AG10803 (cell line): ENCODE data around the gene FBXO31.

Experiments
- DNase-seq: peaks from one replicate; pipeline ENCODE4 v3.0.0; 2010; ENCODE audit warnings: low read depth
- H3K4me3 ChIP-seq: 2 replicates; pipeline ENCODE4 v1.5.1; 2011; ENCODE audit warnings: mild to moderate bottlenecking, low read length, control low read depth
- TF ChIP-seq, protein P1 (sequence below): conservative IDR thresholded peaks from 2 replicates; pipeline ENCODE4 v1.5.1; 2011; ENCODE audit warnings: mild to moderate bottlenecking, low read length, control low read depth, inconsistent platforms

Gene FBXO31

DNA sequence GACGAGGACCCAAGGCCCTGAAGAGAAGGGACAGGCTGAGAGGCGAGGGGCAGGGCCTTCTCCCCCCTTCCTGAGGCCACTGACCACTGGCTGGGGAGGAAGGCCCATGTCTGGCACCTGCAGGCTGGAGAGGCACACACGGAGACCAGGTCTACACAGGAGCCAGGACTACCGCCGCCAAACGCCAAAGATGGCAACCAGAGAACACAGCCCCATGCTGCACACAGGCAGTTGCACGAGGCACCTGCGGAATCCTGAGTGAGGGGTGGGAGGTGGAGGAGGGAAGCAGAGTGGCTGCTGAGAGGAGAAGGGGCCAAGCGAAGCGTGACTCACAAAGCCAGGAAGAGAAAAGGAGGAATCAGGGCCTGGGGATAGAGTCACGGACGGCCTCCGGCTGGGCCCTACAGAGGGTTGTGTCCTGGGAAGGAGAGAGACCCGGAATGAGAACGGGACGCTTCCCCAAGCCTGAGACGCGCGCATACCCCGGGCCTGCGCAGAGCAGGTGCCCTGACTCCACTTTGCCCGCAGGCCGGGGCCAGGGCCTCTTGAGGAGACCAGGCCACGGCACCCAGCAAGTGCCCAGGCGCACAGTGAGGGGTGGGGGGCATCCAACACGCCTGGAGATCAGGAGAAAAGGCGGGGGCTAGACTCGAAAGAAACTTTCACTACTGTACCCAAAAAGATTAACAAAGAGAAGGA lies 37.7 kb downstream of the FBXO31 start:
- TF ChIP-seq, protein P1, sequence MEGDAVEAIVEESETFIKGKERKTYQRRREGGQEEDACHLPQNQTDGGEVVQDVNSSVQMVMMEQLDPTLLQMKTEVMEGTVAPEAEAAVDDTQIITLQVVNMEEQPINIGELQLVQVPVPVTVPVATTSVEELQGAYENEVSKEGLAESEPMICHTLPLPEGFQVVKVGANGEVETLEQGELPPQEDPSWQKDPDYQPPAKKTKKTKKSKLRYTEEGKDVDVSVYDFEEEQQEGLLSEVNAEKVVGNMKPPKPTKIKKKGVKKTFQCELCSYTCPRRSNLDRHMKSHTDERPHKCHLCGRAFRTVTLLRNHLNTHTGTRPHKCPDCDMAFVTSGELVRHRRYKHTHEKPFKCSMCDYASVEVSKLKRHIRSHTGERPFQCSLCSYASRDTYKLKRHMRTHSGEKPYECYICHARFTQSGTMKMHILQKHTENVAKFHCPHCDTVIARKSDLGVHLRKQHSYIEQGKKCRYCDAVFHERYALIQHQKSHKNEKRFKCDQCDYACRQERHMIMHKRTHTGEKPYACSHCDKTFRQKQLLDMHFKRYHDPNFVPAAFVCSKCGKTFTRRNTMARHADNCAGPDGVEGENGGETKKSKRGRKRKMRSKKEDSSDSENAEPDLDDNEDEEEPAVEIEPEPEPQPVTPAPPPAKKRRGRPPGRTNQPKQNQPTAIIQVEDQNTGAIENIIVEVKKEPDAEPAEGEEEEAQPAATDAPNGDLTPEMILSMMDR = no peak
- DNase-seq = no peak
- no peak overlapping the region for H3K4me3 ChIP-seq

DNA sequence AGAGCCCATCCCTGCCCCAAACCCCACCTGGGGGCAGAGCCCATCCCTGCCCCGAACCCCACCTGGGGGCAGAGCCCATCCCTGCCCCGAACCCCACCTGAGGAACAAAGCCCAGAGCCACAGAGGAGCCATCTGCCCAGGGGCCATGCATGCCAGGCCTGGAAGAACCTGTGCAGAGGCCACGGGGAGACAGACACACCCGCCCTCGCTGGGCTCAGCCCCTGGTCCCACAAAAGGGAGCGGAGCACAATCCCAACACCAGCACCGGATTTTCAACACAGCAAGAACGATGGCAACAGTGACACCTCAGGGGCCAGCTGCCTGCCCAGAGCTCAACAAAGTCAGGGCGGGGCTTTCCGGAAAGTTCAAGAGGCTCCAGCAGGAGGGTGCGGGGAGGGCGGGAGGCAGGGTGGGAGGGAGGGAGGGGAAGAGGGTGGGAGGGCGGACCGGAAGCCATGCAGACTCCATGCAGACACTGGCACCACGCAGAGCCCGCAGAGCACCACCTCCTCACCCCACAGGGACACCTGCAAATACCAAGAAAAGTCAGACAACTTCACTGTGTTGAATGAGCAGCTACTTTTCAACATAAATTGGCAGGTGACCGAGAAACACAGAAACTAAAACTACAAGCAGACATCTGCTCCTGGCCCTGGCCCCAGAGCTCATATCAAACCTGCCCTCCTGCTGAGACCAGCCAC lies 38.5 kb downstream of the FBXO31 start:
- TF ChIP-seq, protein P1 = no peak
- H3K4me3 ChIP-seq = no peak overlapping the region

DNA sequence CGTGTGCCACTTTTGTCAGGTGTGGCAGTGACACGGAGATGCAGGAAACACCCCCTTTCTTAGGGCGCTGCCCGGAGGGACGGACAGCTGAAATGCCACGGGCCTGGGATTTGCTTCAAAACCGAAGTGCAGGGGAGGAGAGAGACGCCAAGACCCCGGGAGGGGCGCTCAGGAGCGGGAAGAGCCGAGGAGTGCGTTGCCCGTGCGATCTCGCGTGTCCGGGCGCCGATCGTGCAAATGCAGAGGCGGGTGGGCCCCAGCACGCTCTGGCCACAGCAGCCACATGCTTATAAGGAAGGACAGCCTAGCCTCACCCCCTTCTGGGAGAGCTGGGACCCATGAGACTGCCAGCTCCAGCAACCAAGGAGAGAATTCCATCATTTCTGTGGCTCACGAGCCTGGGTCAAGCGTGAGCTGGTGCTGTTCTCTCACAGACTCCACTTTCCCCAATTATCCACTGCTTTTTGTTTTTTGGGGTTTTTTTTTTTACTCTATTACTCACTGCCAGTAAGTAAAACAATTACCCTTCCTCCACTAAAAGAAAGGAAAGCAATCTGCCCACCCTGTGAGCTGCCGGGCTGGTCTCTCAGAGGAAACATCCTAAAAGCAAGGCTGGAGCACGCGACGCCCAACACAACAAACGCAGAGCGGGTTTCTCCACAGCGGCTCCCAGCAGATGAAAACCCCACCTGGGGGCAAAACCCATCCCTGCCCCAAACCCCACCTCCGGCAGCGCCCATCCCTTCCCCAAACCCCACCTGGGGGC lies 39.2 kb downstream of the FBXO31 start:
- no peak overlapping the region for H3K4me3 ChIP-seq
- TF ChIP-seq, protein P1 = no peak
- no peak for DNase-seq

More for the DNA sequence above, 38.5 kb downstream of the FBXO31 start:
- no peak for DNase-seq

DNA sequence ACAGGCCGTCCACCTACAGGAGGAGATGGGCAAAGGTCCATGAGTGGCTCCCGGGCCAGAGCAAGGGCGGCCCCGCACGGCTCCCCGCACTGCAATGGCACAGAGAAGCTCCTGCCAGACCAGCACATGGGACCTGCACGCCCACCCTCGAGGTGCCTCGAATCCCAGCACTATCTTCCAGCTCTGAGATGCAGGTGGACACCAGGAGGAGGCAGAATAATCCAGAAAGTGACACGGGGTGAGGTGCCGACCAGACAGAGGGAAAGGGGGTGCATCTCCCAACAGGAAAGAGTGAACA lies 39.9 kb downstream of the FBXO31 start:
- DNase-seq = no peak
- no peak overlapping the region for H3K4me3 ChIP-seq
- TF ChIP-seq, protein P1 = no peak

DNA sequence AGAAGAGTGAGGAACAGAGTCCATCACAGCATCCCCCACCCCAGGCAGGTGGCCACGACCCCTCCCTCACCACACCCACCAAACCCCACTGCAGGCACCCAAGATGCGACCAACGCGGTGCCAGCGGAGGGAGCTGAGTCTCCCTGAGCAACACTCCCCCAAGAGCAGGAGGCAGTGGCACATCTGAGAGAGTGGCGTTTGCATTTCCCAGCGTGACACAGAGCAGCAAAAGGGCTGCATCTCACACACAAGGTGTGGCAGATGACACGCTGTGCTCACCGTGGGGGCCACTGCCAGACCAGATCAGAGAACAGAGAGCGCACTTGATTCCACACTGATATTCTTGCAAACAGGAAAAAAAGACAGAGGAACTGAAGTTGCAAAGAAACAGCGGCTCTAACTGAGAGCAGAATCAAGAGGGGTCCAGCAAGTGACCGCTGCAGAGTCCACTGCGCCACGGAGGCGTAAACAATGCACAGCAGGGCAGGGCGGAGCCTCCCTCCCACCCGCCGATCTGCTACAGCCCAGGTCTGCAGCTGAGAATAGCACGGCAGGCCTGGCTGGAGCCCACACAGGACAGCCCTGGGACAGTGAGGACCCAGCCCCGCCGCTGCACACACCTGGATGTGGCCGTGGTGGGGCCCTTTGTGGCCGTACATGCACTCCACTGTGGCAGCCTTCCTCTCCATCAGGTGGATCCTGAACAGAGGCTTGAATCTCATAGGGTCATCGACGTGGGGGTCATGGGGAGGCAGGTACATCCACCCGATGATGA lies 40.4 kb downstream of the FBXO31 start:
- H3K4me3 ChIP-seq = no peak overlapping the region
- TF ChIP-seq, protein P1 = no peak
- no peak for DNase-seq

DNA sequence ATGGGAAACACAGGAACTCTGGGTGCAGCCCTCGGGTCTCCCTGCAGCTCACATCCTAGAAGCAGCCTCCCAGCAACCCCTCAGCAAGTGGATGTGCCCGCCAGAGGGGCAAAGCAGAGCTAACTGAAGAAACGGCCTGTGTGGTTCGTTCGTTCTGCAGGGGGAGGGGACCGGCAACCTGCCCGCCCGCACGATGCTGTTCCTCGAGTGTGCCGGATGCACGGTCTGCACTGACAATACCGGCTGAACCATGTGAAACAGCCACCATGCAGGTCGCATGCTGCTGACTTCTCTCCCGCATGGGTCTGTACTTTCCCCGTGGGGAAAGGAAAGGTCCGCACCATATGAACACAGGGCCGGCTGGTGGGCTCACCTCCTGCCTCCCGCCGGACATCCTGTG lies 41.1 kb downstream of the FBXO31 start:
- TF ChIP-seq, protein P1 = no peak
- no peak overlapping the region for H3K4me3 ChIP-seq
- no peak for DNase-seq
